Dendritic cell treated with granulocyte-macrophage colony-stimulating factor and Interleukin-4, amounts not matched to agents 40 ng/mL and 50 ng/mL, for 4 days (primary cell): ENCODE data around the gene RNF169.
A peak's percentile ranks its signal among the peaks of the same experiment; 100 is the strongest.
"Not testable (repeated sequence)": the region's sequence is repeated elsewhere in the genome, so short reads cannot be mapped to it uniquely, and the experiment has no call there.

ENCODE experiments used
- H3K27ac Mint-ChIP-seq: one replicate; pipeline ENCODE4 v1.8.0; 2022; ENCODE audit warnings: mild to moderate bottlenecking, mixed read lengths
- H3K27me3 Mint-ChIP-seq: one replicate; pipeline ENCODE4 v1.8.0; 2022; ENCODE audit warnings: mild to moderate bottlenecking, mixed read lengths
- H3K36me3 Mint-ChIP-seq: one replicate; pipeline ENCODE4 v1.8.0; 2022; ENCODE audit warnings: low read depth, mixed read lengths
- H3K4me1 Mint-ChIP-seq: one replicate; pipeline ENCODE4 v1.8.0; 2022; ENCODE audit warnings: low read depth, mixed read lengths
- H3K4me3 Mint-ChIP-seq: one replicate; pipeline ENCODE4 v1.8.0; 2022; ENCODE audit warnings: mild to moderate bottlenecking, moderate library complexity, mixed read lengths
- H3K9me3 Mint-ChIP-seq: one replicate; pipeline ENCODE4 v1.8.0; 2022; ENCODE audit warnings: mixed read lengths
- intact Hi-C: fragments of 100-400 bp; cut with micrococcal nuclease; formaldehyde crosslinking; loops from one replicate; pipeline ENCODE4 v1.15.0; 2022

RNF169 gene

DNA sequence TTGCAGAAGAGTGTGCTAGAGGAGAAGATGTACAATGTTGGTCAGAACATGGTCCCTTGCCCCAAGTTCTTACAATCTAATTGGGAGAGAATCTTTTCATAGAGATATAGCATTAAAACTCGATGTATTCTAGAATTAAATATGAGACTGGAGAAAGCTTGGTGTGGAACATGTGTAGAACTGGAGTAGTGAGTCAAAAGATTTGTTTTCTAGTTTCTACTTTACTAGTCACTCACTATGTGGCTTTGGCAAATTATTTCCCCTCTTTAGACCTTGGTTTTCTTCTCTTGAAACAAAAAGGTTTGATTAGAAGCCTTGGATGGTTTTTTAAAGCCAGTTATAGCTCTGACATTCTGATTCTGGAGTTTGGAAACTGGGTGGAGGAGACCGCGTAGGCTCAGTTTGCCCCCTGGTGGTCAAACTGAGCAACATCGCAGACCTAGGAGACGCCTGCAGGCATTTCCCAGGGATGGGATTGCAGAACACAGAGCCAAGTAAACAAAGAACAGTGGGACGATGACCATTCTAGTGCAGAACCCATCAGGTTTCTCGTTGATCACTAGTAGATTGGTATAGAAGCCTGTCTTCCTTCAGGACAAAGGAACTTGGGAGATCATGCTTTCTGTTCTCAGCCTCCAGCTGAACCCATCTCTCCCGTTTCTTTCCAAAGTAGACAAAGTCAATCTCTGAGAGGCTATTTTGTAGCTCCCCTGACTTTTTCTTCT, 8.9 kb upstream of the RNF169 start:
- H3K27ac Mint-ChIP-seq = no peak overlapping the region
- no peaks in the 10 kb centered on the region for H3K9me3 Mint-ChIP-seq
- H3K36me3 Mint-ChIP-seq = no peaks in the 10 kb centered on the region
- no peak overlapping the region for H3K4me3 Mint-ChIP-seq
- H3K4me1 Mint-ChIP-seq = peaks cover 38% of the 10 kb centered on the region
- intact Hi-C loops = loop anchor here (5.0 to 10.0 kb wide), 2 partner anchors 52 to 285 kb away; no protein-coding TSS in a partner anchor
- H3K27me3 Mint-ChIP-seq = peaks cover 24% of the 10 kb centered on the region

DNA sequence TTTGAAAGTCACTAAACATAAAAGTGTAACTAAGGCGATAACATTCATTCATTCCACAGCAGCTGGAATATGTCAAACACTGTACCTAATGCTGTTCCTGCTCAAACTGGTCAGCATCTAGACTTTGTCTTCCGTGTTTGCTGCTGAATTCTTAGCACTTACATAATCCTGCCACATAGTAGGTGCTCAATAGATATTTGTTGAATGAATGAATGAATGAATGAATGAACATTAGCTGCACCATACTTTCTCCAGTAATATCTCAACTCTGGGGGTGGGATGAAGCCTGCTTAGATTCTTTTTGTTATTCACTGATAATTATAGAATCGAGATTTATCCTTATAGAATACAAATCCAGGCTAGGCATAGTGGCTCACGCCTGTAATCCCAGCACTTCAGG, 6.6 kb upstream of the RNF169 start:
- H3K9me3 Mint-ChIP-seq = no peaks in the 10 kb centered on the region
- H3K4me1 Mint-ChIP-seq = peaks cover 29% of the 10 kb centered on the region
- no peak overlapping the region for H3K4me3 Mint-ChIP-seq
- H3K27me3 Mint-ChIP-seq = peaks cover 19% of the 10 kb centered on the region
- H3K27ac Mint-ChIP-seq = no peak overlapping the region
- no peaks in the 10 kb centered on the region for H3K36me3 Mint-ChIP-seq
- intact Hi-C loops = no loop called here

DNA sequence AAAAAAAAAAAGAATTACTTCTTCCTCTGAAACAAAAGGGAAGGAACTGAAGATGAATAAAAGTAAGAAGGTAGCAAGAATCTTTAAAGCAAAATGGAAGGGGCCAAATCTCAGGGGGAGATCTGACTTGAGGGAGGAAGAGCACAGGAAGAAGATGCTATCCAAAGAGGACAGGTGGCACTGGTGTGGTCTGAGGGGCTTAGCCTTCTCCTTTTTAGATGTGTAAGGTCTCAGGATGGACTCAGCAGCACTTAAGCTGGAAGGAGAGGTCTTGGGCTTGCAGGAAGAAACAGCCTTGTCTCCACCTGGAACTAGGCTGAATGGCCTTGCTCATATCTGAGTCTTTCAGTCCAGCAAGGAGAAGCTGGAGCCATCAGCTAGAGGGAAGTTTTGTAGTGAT, 5.0 kb upstream of the RNF169 start:
- H3K4me3 Mint-ChIP-seq = no peak overlapping the region
- intact Hi-C loops = no loop called here
- H3K27ac Mint-ChIP-seq = no peak overlapping the region
- H3K4me1 Mint-ChIP-seq = peaks cover 40% of the 10 kb centered on the region
- H3K36me3 Mint-ChIP-seq = no peaks in the 10 kb centered on the region
- no peaks in the 10 kb centered on the region for H3K9me3 Mint-ChIP-seq
- H3K27me3 Mint-ChIP-seq = peaks cover 13% of the 10 kb centered on the region

DNA sequence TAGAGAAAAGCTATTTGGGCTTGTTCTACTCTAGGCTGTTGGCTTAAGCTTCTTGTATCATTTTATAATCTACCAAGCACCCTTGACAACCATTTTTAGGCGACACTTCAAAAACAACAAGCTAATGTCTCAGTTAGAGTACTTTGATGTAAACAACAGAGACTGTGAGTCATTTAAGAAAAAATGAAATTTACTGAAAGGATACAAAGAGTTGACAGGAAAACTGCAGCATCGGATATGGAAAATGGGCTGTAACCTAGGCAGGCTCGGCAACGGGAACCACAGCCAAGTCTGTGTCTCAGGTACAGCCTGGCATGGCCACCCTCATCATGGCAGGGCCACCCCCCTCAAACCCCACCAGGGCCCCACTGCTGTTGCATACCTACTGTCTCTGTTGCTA, 4.4 kb upstream of the RNF169 start:
- Mint-ChIP-seq H3K4me3 (no peak overlapping the region), H3K9me3 (no peaks in the 10 kb centered on the region), H3K27ac (no peak overlapping the region), H3K4me1 (peaks cover 40% of the 10 kb centered on the region), H3K36me3 (peaks cover 2% of the 10 kb centered on the region), H3K27me3 (peaks cover 8% of the 10 kb centered on the region)
- intact Hi-C loops = no loop called here

DNA sequence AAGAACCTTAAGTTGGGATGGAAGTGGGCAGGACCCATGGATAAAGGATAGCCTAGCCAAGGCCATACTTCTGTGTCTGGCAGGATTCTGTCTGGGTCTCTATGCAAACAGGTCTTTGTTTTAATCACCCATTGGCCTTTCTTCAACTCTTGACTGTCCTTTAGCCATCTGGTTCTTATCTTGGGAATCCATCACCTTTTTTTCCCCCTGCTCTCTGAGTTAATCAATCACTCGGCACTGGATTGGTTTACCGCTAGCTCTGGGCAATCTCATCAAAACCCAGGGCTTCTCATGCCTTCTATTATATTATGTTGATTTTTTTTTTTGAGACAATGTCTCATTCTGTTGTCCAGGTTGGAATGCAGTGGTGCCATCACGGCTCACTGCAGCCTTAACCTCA, 1.8 kb upstream of the RNF169 start:
- no peak overlapping the region for H3K27ac Mint-ChIP-seq
- peaks cover 46% of the 10 kb centered on the region for H3K4me1 Mint-ChIP-seq
- no peaks in the 10 kb centered on the region for H3K9me3 Mint-ChIP-seq
- H3K27me3 Mint-ChIP-seq = peaks cover 8% of the 10 kb centered on the region
- peaks cover 8% of the 10 kb centered on the region for H3K36me3 Mint-ChIP-seq
- intact Hi-C loops = no loop called here
- H3K4me3 Mint-ChIP-seq = no peak overlapping the region

DNA sequence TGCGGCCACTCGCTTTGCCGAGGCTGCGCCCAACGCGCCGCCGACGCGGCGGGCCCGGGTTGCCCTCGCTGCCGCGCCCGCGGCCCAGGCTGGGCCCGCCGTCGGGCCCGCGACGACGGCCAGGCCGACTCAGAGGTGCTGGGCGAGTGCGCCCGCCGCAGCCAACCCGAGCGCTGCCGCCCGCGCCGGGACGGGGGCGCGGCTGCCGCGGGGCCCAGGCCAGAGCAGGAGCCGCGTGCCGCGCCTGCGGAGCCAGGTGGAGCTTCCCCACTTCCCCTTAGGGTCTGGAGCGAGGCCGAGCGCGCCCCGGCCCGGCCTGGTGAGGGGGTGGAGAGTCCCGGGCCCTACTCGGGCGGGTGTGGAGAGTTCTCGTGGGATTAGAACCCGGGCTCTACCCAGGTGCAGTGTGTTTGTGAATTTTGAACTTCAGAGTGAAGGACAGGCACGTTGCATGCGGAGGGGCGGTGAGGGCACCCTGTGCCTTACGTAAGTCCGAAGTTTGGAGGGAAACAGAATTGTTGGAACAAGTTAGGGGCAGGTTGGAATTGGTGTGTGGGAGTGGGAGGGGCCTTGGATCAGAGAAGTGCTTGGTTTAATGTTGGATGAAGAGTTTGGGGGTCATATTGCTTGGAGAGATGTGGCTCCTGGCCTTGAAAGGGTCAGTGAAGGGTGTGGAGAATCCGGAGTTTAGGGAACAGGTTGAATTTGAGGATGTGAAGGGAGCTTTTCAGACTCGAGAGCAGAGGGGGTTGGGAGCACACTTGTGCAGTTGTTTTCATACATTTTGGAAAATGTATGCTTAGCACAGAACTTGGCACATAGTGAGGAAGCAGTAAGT, 697 bp downstream of the RNF169 start:
- intact Hi-C loops = no loop called here
- no peaks in the 10 kb centered on the region for H3K9me3 Mint-ChIP-seq
- peaks cover 37% of the 10 kb centered on the region for H3K4me1 Mint-ChIP-seq
- no peaks in the 10 kb centered on the region for H3K27me3 Mint-ChIP-seq
- peak overlapping the region; percentile 83 for H3K27ac Mint-ChIP-seq
- H3K4me3 Mint-ChIP-seq = peak overlapping the region; percentile 92
- H3K36me3 Mint-ChIP-seq = peaks cover 14% of the 10 kb centered on the region

DNA sequence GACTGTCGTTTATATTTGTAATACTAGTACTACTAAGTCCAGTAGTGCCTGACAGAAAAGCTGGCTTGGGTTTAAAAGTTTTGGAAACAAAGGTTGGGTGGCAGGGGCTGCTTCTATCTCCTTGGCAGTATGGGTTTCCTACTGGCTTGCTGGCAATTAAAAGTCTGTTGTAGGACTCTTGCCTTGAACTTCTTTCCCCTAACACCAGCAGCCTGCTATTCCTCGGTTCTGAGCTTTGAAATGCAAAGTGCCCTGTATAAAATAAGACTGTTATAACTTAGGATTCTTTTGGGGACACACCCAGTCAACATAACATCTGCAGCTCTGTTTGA, 1.3 kb downstream of the RNF169 start:
- H3K27ac Mint-ChIP-seq = peak overlapping the region; percentile 83
- intact Hi-C loops = loop anchor here (5.0 kb wide), 1 partner anchor 37 kb away; no protein-coding TSS in a partner anchor
- peaks cover 43% of the 10 kb centered on the region for H3K4me1 Mint-ChIP-seq
- H3K27me3 Mint-ChIP-seq = no peaks in the 10 kb centered on the region
- H3K36me3 Mint-ChIP-seq = peaks cover 14% of the 10 kb centered on the region
- H3K9me3 Mint-ChIP-seq = no peaks in the 10 kb centered on the region
- peak overlapping the region; percentile 92 for H3K4me3 Mint-ChIP-seq

DNA sequence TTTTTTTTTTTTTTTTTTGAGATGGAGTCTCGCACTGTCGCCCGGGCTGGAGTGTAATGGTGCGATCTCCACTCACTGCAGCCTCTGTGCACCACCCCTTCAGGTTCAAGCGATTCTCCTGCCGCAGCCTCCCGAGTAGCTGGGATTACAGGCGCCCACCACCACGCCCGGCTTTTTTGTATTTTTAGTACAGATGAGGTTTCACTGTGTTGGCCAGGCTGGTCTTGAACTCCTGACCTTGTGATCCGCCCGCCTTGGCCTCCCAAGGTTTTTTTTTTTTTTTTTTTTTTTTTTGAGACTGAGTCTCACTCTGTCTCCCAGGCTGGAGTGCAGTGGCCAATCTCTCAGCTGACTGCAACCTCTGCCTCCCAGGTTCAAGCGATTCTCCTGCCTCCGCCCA, 1.9 kb downstream of the RNF169 start:
- not testable (repeated sequence) for H3K27ac Mint-ChIP-seq, H3K9me3 Mint-ChIP-seq, H3K27me3 Mint-ChIP-seq
- Mint-ChIP-seq H3K4me3 (peak overlapping the region; percentile 20), H3K36me3 (peaks cover 14% of the 10 kb centered on the region), H3K4me1 (peaks cover 50% of the 10 kb centered on the region)
- intact Hi-C loops = loop anchor here (5.0 kb wide), 1 partner anchor 37 kb away; no protein-coding TSS in a partner anchor

DNA sequence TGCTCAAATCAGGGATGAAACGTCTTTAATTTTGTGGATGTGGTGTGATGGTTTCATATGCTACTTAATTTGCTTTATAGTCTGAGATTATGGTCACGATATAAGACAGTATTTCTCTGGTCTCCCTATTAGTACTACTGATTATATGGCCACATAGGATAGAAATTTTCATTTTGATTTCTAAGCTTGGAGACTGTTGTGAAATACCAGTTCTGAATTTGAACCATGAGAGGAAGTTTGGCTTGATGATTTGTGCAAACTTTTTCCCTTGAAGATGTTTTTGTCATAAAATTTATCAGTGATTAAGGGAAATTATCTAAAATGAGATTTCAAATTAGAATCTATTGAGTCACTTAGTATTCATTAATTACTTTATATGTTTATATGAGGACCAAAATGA, 2.7 kb downstream of the RNF169 start:
- no peak overlapping the region for H3K27ac Mint-ChIP-seq
- H3K4me3 Mint-ChIP-seq = peak overlapping the region; percentile 9
- peaks cover 56% of the 10 kb centered on the region for H3K4me1 Mint-ChIP-seq
- H3K27me3 Mint-ChIP-seq = no peaks in the 10 kb centered on the region
- intact Hi-C loops = loop anchor here (5.0 kb wide), 1 partner anchor 36 kb away; no protein-coding TSS in a partner anchor
- peaks cover 14% of the 10 kb centered on the region for H3K36me3 Mint-ChIP-seq
- no peaks in the 10 kb centered on the region for H3K9me3 Mint-ChIP-seq

DNA sequence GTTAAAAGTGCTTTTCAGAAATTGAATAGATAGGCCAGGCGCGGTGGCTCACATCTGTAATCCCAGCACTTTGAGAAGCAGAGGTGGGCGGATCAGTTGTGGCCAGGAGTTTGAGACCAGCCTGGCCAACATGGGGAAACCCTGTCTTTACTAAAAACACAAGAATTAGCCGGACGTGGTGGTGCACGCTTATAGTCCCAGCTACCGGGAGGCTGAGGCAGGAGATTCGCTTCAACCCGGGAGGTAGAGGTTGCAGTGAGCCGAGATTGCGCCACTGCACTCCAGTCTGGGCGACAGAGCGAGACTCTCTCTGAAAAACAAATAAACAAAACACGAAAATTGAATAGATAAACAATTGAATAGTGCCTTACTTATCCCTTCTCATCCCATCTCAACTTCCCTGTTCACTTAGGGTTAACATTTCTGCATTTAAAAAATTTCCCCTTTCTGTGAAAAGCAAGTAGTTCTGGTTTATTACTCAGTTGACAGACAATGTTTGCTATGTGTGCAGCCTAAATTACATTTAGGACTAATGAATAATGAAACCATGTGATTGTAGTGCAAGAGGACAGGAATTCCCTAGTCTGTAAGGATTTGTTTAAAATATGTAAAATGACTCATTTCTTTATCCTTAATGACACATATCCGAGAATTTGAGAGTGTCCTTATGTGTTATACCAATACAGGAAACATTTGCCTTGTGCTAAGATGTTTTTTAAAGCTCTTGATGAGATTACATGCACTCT, 6.0 kb downstream of the RNF169 start:
- Mint-ChIP-seq H3K27ac (peak overlapping the region; percentile 1), H3K4me1 (peaks cover 45% of the 10 kb centered on the region), H3K27me3 (no peaks in the 10 kb centered on the region), H3K36me3 (peaks cover 8% of the 10 kb centered on the region), H3K4me3 (peak overlapping the region; percentile 13), H3K9me3 (no peaks in the 10 kb centered on the region)
- intact Hi-C loops = loop anchor here (5.0 kb wide), 1 partner anchor 33 kb away; no protein-coding TSS in a partner anchor

DNA sequence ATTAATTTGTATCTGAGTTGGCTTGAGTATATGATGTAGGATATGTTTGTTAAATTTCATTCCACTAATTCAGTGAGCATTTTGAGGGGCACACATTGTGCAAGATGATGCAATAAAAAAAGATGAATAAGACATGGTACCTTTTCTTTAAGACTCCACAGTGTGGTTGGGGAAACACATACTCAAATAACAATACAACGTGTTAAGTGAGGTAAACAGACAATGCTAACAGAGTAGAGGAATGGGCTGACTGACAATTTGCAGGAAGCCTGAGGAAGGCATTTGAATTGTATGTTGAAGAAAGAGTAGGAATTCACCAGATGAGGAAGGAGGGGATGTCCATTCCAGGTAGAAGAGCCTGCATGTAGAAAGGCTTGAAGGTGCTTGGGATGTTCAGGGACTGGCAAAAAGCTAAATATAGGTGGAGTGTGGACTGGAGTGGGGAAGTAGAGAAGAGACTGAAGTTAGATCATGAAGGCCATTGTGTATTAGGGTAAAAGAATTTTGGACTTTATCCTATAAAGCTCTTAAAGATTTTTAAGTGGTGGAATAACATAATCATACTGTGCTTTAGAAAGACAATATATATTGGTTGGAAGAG, 6.8 kb downstream of the RNF169 start:
- intact Hi-C loops = no loop called here
- Mint-ChIP-seq H3K27ac (peak overlapping the region; percentile 11), H3K36me3 (peaks cover 6% of the 10 kb centered on the region), H3K27me3 (no peaks in the 10 kb centered on the region), H3K4me3 (no peak overlapping the region), H3K4me1 (peaks cover 38% of the 10 kb centered on the region), H3K9me3 (no peaks in the 10 kb centered on the region)

DNA sequence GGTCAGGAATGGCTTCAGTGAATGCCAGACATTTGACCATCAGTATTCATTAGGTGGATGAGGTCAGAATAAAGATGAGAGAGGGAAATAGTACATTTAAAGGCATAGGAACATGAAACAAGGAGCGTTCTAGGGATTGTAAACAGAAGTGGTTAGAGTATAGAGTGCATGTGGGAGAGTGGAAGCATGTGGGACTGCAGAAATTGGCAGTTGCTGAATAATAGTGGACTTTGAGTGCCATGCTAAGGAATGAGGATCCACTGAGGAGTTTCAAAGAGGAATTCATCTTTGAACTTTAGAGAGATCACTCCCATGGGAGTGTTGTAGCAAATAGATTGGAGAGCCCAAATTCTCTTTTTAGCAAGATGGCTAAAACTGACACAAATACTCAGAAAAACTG, 7.9 kb downstream of the RNF169 start:
- no peak overlapping the region for H3K27ac Mint-ChIP-seq
- intact Hi-C loops = no loop called here
- H3K4me3 Mint-ChIP-seq = no peak overlapping the region
- H3K9me3 Mint-ChIP-seq = no peaks in the 10 kb centered on the region
- peaks cover 29% of the 10 kb centered on the region for H3K4me1 Mint-ChIP-seq
- peaks cover 6% of the 10 kb centered on the region for H3K36me3 Mint-ChIP-seq
- no peaks in the 10 kb centered on the region for H3K27me3 Mint-ChIP-seq

DNA sequence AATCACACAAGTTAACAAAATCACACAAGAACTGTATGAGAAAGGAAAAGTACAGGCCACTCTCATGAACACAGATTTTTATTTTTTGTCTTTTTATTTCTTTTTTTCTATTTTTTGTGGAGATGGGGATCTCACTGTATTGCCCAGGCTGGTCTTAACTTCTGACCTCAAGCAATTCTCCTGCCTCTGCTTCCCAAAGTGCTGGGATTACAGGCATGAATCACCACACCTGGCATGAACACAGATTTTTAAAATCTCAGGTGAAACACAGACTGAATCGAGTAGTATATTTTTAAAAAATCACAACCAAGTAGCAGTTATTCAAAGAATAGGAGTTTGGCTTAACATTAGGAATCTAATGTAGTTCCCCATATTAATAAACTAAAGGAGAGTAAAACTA, 18.3 kb downstream of the RNF169 start:
- Mint-ChIP-seq H3K4me1 (peaks cover 44% of the 10 kb centered on the region), H3K36me3 (peaks cover 27% of the 10 kb centered on the region), H3K4me3 (no peak overlapping the region), H3K27ac (no peak overlapping the region), H3K9me3 (no peaks in the 10 kb centered on the region), H3K27me3 (no peaks in the 10 kb centered on the region)
- intact Hi-C loops = no loop called here
